HepG2 (cell line): ENCODE data around the gene ANKRD10. TPM values are rescaled to one million over a fixed set of nuclear protein-coding genes. Genes with fewer than 3 reads are reported as not detected.

Experiments
- ATAC-seq: fragments of 200-7000 bp; cut with Tn5 transposase; 3 replicates; pipeline ENCODE4 v1.9.1; 2020; ENCODE audit warnings: mild to moderate bottlenecking, moderate library complexity
- BruUV-seq: library from RNA; stranded (reverse); fragments of 400-500 nt; replicated peaks from 2 replicates; lab custom pipeline; 2021; lab: Mats Ljungman, UMichigan
- CTCF ChIA-PET: fragments of 300-600 bp; formaldehyde crosslinking; extraction: SDS; loops from one replicate; lab custom pipeline; 2021; ENCODE audit warnings: low total read pairs, inconsistent platforms, low intra/inter-chr PET ratio; lab: Yijun Ruan, JAX
- POLR2A ChIA-PET: fragments of 350-600 bp; sonication (Branson Sonifier 250); formaldehyde crosslinking; loops from one replicate; lab custom pipeline; 2020; ENCODE audit warnings: antibody characterized with exemption, inconsistent platforms; lab: Yijun Ruan, JAX
- DNase-seq: peaks from one replicate; pipeline ENCODE4 v3.0.0-alpha.2; 2015; ENCODE audit warnings: low spot score
- FAIRE-seq: peaks from 3 replicates; lab custom pipeline; 2011; peaks lifted over from hg19 to GRCh38; lab: Jason Lieb, UNC
- H2AFZ ChIP-seq: one replicate; pipeline ENCODE4 v1.6.1; 2011; ENCODE audit warnings: low read length, inconsistent platforms
- H3K27ac ChIP-seq: fragments of 300-600 bp; 3 replicates; pipeline ENCODE4 v1.8.0; 2011; ENCODE audit warnings: mixed run types, mild to moderate bottlenecking, mixed read lengths, low read length, inconsistent platforms; ENCODE audit not compliant: insufficient read depth; ENCODE audit errors: extremely low read length
- H3K27me3 ChIP-seq, 2 experiments: fragments of 200-600 bp in 1 of 2; 2 replicates in 1 of 2; 3 replicates in 1 of 2; pipeline versions ENCODE4 v1.6.0 to v1.8.0; 2011; ENCODE audit warnings: low read length in 2 of 2, mild to moderate bottlenecking in 2 of 2, moderate library complexity in 2 of 2, inconsistent platforms in 1 of 2; ENCODE audit not compliant: insufficient read depth in 2 of 2, control insufficient read depth in 1 of 2
- H3K36me3 ChIP-seq, 2 experiments: fragments of 200-600 bp in 1 of 2; replicated peaks in 1 of 2; 2 replicates in 1 of 2; 3 replicates in 1 of 2; pipeline versions ENCODE4 v1.5.1 to v1.8.0; 2011; ENCODE audit warnings: low read length in 2 of 2, inconsistent platforms in 1 of 2; ENCODE audit not compliant: insufficient read depth in 2 of 2, control insufficient read depth in 1 of 2
- H3K4me1 ChIP-seq: 2 replicates; pipeline ENCODE4 v1.5.1; 2012; ENCODE audit warnings: low read length, inconsistent platforms; ENCODE audit not compliant: insufficient read depth
- H3K4me2 ChIP-seq: 2 replicates; pipeline ENCODE4 v1.6.0; 2011; ENCODE audit warnings: low read depth, low read length, inconsistent platforms
- H3K4me3 ChIP-seq, 3 experiments: fragments of 200-600 bp in 1 of 3; sonication (generic), shearing (Covaris generic) in 1 of 3; replicated peaks in 1 of 3; 2 replicates each; pipeline ENCODE4 v1.5.1; 2011 to 2016; ENCODE audit warnings: low read length in 3 of 3, inconsistent platforms in 2 of 3, low read depth in 2 of 3, mild to moderate bottlenecking in 2 of 3, control low read depth in 1 of 3, mixed read lengths in 1 of 3; ENCODE audit not compliant: insufficient read depth in 1 of 3
- H3K79me2 ChIP-seq: one replicate; pipeline ENCODE4 v1.6.1; 2011; ENCODE audit warnings: low read length, inconsistent platforms; ENCODE audit not compliant: insufficient read depth
- H3K9ac ChIP-seq: 2 replicates; pipeline ENCODE4 v1.6.0; 2011; ENCODE audit warnings: mild to moderate bottlenecking, low read depth, low read length, inconsistent platforms; ENCODE audit not compliant: insufficient read depth
- H3K9me3 ChIP-seq: 2 replicates; pipeline ENCODE4 v1.5.1; 2012; ENCODE audit warnings: mild to moderate bottlenecking, low read length
- H4K20me1 ChIP-seq: 2 replicates; pipeline ENCODE4 v1.6.0; 2011; ENCODE audit warnings: inconsistent platforms, mild to moderate bottlenecking, low read length, moderate library complexity; ENCODE audit not compliant: insufficient read depth
- FOXA1 ChIP-seq, 2 experiments: fragments of 450-650 bp in 1 of 2; sonication (generic) in 1 of 2; formaldehyde crosslinking in 1 of 2; IDR thresholded peaks; 2 replicates each; pipeline versions ENCODE4 v1.4.0 to v1.6.1; 2016 to 2020; ENCODE audit warnings: missing genetic modification reagents in 1 of 2
- HDAC2 ChIP-seq: sonication (generic); formaldehyde crosslinking; IDR thresholded peaks from 2 replicates; pipeline ENCODE4 v1.4.0; 2020; ENCODE audit warnings: missing genetic modification reagents
- TBP ChIP-seq: sonication (generic); formaldehyde crosslinking; IDR thresholded peaks from 2 replicates; pipeline ENCODE4 v1.5.0; 2020; ENCODE audit warnings: missing genetic modification reagents
- ZBTB3 ChIP-seq: sonication (generic); formaldehyde crosslinking; IDR thresholded peaks from 2 replicates; pipeline ENCODE4 v1.4.0; 2020; ENCODE audit warnings: low read depth, mild to moderate bottlenecking, moderate library complexity, missing genetic modification reagents, borderline replicate concordance
- ZFP37 ChIP-seq: sonication (generic); formaldehyde crosslinking; IDR thresholded peaks from 2 replicates; pipeline ENCODE4 v1.4.0; 2020; ENCODE audit warnings: missing genetic modification reagents, borderline replicate concordance
- ZMYM3 ChIP-seq: sonication (generic); formaldehyde crosslinking; IDR thresholded peaks from 2 replicates; pipeline ENCODE4 v1.5.1; 2020; ENCODE audit warnings: mild to moderate bottlenecking, missing genetic modification reagents
- ZNF17 ChIP-seq: sonication (generic); formaldehyde crosslinking; IDR thresholded peaks from 2 replicates; pipeline ENCODE4 v1.5.0; 2020; ENCODE audit warnings: mild to moderate bottlenecking, missing genetic modification reagents
- ZNF570 ChIP-seq: sonication (generic); formaldehyde crosslinking; IDR thresholded peaks from 2 replicates; pipeline ENCODE4 v1.4.0; 2020; ENCODE audit warnings: mild to moderate bottlenecking, missing genetic modification reagents, borderline replicate concordance
- ZNF746 ChIP-seq: sonication (generic); formaldehyde crosslinking; IDR thresholded peaks from 2 replicates; pipeline ENCODE4 v1.8.0; 2022; ENCODE audit warnings: mild to moderate bottlenecking, missing genetic modification reagents
- ZNF749 ChIP-seq: sonication (generic); formaldehyde crosslinking; IDR thresholded peaks from 2 replicates; pipeline ENCODE4 v1.8.0; 2022; ENCODE audit warnings: mild to moderate bottlenecking, missing genetic modification reagents, moderate library complexity, borderline replicate concordance
- ZNF839 ChIP-seq: sonication (generic); formaldehyde crosslinking; IDR thresholded peaks from 2 replicates; pipeline ENCODE4 v1.4.0; 2020; ENCODE audit warnings: missing genetic modification reagents, mild to moderate bottlenecking, borderline replicate concordance
- WGBS: methylation state at CpG from one replicate; pipeline ENCODE4 v1.1.6; 2017; ENCODE audit warnings: low lambda C conversion rate; 5-methylcytosine and 5-hydroxymethylcytosine counted together
- in situ Hi-C: cut with HindIII; loops from 2 replicates; pipeline ENCODE4 v1.10.0; 2017; ENCODE audit warnings: low pct_unique_long_range_greater_than_20kb; ENCODE audit not compliant: extremely low pct_ligation_motif_present
- intact Hi-C: fragments of 100-400 bp; cut with micrococcal nuclease; formaldehyde crosslinking; loops from one replicate; pipeline ENCODE4 v1.10.0; 2022; ENCODE audit not compliant: unreplicated experiment
- polyA plus RNA-seq, 8 experiments: library from polyadenylated mRNA; depleted of rRNA in 3 of 8; stranded (reverse) in 7 of 8; unstranded in 1 of 8; fragments of >200 nt; fragmentation: Illumina TruSeq in 4 of 8; extraction: Trizol in 4 of 8; gene quantifications; 2 replicates each; pipeline versions ENCODE4 v1.2.1 to v1.2.3, GENCODE V29; 2011 to 2016; ENCODE audit warnings: low read depth in 4 of 8, missing spikeins in 1 of 8, mixed read lengths in 1 of 8; ENCODE audit not compliant: insufficient read depth in 1 of 8
- total RNA-seq, 5 experiments: library from RNA; depleted of rRNA; stranded (reverse); fragments of >200 nt; fragmentation: Illumina TruSeq; extraction: Trizol; gene quantifications; 2 replicates each; pipeline ENCODE4 v1.2.3, GENCODE V29; 2016; ENCODE audit warnings: low read depth in 1 of 5
- TF ChIP-seq, protein P1 (sequence below): IDR thresholded peaks from 2 replicates; pipeline ENCODE4 v1.6.1; 2016; ENCODE audit warnings: mild to moderate bottlenecking
- TF ChIP-seq, protein P2 (sequence below): sonication (generic); formaldehyde crosslinking; IDR thresholded peaks from 2 replicates; pipeline ENCODE4 v1.4.0; 2020; ENCODE audit warnings: missing genetic modification reagents; ENCODE audit errors: not compliant biosample characterization
- TF ChIP-seq, protein P3 (sequence below): sonication (generic); formaldehyde crosslinking; IDR thresholded peaks from 2 replicates; pipeline ENCODE4 v1.4.0; 2020; ENCODE audit warnings: missing genetic modification reagents

ANKRD10 gene
- total and polyA plus RNA-seq, 2 of the 13 experiments (the other 11 are each of a cell fraction or from before 2014, with no cell fraction given): 108 to 115 TPM

- no peak overlapping the region for H3K9ac ChIP-seq
- ChIA-PET CTCF (no interaction called here), POLR2A (no interaction called here)
- H3K36me3 ChIP-seq: no peaks in the 10 kb centered on the region
- H3K9me3 ChIP-seq: no peaks in the 10 kb centered on the region
- in situ Hi-C loops: loop anchor here (10.0 to 25.0 kb wide), 2 partner anchors 89 to 266 kb away; no protein-coding TSS in a partner anchor
- H3K4me1 ChIP-seq: no peaks in the 10 kb centered on the region
- DNase-seq (no peak), ATAC-seq (no peak), FAIRE-seq (no peak)
- no peaks in the 10 kb centered on the region for H3K79me2 ChIP-seq
- intact Hi-C loops: loop anchor here (10.0 kb wide), 1 partner anchor 269 kb away; no protein-coding TSS in a partner anchor
- H3K27ac ChIP-seq: no peak overlapping the region
- H3K4me3 ChIP-seq: no peak overlapping the region
- no peaks in the 10 kb centered on the region for H4K20me1 ChIP-seq
- WGBS: 5% methylated on average over 6 of the region's 12 CpGs
- H3K27me3 ChIP-seq: peaks cover 6 to 19% of the 10 kb centered on the region in 2 experiments; a peak in 2 of 5 replicates
- no TSS peak for BruUV-seq
- no peak overlapping the region for H2AFZ ChIP-seq
- no peak overlapping the region for H3K4me2 ChIP-seq
- no peak for TF ChIP-seq ZNF839 (CRISPR knock-in tag)
- no peak for TF ChIP-seq ZNF749 (CRISPR knock-in tag)
- TF ChIP-seq HDAC2 (CRISPR knock-in tag): no peak
- no peak for TF ChIP-seq FOXA1 (IDR thresholded peaks at IDR 0.05)
- TF ChIP-seq FOXA1 (CRISPR knock-in tag; IDR thresholded peaks at IDR 0.05): no peak
- TF ChIP-seq ZMYM3: no peak
- no peak for TF ChIP-seq ZFP37 (CRISPR knock-in tag)
- TF ChIP-seq ZNF746 (CRISPR knock-in tag): no peak
- TF ChIP-seq, protein P1, sequence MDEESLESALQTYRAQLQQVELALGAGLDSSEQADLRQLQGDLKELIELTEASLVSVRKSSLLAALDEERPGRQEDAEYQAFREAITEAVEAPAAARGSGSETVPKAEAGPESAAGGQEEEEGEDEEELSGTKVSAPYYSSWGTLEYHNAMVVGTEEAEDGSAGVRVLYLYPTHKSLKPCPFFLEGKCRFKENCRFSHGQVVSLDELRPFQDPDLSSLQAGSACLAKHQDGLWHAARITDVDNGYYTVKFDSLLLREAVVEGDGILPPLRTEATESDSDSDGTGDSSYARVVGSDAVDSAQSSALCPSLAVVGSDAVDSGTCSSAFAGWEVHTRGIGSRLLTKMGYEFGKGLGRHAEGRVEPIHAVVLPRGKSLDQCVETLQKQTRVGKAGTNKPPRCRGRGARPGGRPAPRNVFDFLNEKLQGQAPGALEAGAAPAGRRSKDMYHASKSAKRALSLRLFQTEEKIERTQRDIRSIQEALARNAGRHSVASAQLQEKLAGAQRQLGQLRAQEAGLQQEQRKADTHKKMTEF (CRISPR knock-in tag): no peak
- no peak for TF ChIP-seq ZNF570 (CRISPR knock-in tag)
- TF ChIP-seq, protein P2, sequence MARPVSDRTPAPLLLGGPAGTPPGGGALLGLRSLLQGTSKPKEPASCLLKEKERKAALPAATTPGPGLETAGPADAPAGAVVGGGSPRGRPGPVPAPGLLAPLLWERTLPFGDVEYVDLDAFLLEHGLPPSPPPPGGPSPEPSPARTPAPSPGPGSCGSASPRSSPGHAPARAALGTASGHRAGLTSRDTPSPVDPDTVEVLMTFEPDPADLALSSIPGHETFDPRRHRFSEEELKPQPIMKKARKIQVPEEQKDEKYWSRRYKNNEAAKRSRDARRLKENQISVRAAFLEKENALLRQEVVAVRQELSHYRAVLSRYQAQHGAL: no peak
- TF ChIP-seq, protein P3, sequence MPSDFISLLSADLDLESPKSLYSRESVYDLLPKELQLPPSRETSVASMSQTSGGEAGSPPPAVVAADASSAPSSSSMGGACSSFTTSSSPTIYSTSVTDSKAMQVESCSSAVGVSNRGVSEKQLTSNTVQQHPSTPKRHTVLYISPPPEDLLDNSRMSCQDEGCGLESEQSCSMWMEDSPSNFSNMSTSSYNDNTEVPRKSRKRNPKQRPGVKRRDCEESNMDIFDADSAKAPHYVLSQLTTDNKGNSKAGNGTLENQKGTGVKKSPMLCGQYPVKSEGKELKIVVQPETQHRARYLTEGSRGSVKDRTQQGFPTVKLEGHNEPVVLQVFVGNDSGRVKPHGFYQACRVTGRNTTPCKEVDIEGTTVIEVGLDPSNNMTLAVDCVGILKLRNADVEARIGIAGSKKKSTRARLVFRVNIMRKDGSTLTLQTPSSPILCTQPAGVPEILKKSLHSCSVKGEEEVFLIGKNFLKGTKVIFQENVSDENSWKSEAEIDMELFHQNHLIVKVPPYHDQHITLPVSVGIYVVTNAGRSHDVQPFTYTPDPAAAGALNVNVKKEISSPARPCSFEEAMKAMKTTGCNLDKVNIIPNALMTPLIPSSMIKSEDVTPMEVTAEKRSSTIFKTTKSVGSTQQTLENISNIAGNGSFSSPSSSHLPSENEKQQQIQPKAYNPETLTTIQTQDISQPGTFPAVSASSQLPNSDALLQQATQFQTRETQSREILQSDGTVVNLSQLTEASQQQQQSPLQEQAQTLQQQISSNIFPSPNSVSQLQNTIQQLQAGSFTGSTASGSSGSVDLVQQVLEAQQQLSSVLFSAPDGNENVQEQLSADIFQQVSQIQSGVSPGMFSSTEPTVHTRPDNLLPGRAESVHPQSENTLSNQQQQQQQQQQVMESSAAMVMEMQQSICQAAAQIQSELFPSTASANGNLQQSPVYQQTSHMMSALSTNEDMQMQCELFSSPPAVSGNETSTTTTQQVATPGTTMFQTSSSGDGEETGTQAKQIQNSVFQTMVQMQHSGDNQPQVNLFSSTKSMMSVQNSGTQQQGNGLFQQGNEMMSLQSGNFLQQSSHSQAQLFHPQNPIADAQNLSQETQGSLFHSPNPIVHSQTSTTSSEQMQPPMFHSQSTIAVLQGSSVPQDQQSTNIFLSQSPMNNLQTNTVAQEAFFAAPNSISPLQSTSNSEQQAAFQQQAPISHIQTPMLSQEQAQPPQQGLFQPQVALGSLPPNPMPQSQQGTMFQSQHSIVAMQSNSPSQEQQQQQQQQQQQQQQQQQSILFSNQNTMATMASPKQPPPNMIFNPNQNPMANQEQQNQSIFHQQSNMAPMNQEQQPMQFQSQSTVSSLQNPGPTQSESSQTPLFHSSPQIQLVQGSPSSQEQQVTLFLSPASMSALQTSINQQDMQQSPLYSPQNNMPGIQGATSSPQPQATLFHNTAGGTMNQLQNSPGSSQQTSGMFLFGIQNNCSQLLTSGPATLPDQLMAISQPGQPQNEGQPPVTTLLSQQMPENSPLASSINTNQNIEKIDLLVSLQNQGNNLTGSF: no peak
- no peak for TF ChIP-seq TBP (CRISPR knock-in tag)
- no peak for TF ChIP-seq ZNF17 (CRISPR knock-in tag)
- TF ChIP-seq ZBTB3 (CRISPR knock-in tag): no peak
Measured at GRCh38 chr13:110945928-110946570, 31.2 kb upstream of the ANKRD10 start.
